Thyroid gland (tissue), 4 donors: ENCODE results near the gene KRTAP5-4. TPM values are rescaled to one million over a fixed set of nuclear protein-coding genes. Genes with fewer than 3 reads are reported as not detected.

ENCODE experiments used
- DNase-seq, 2 donors: peaks; one replicate each; pipeline ENCODE4 v3.0.0-alpha.2; 2019
- H3K27ac ChIP-seq, 3 donors: fragments of 200-600 bp; sonication (generic); 1 replicate in 2 of 3; 2 replicates in 1 of 3; pipeline ENCODE4 v1.5.1; 2016 to 2019; ENCODE audit warnings: mild to moderate bottlenecking in 1 of 3, moderate library complexity in 1 of 3
- H3K27me3 ChIP-seq: fragments of 200-600 bp; sonication (generic); one replicate; pipeline ENCODE4 v1.5.1; 2019
- H3K36me3 ChIP-seq, 2 donors: fragments of 200-600 bp; sonication (generic); one replicate each; pipeline ENCODE4 v1.5.1; 2016 to 2019
- H3K4me1 ChIP-seq, 2 donors: fragments of 200-600 bp; sonication (generic); one replicate each; pipeline ENCODE4 v1.5.1; 2017 to 2019
- H3K4me3 ChIP-seq, 3 donors: fragments of 200-600 bp; sonication (generic); replicated peaks in 1 of 3; 1 replicate in 2 of 3; 2 replicates in 1 of 3; pipeline ENCODE4 v1.5.1; 2016; ENCODE audit warnings: mild to moderate bottlenecking in 1 of 3
- H3K9me3 ChIP-seq: fragments of 200-600 bp; sonication (generic); one replicate; pipeline ENCODE4 v1.5.1; 2017
- CTCF ChIP-seq, 6 experiments: fragments of 200-600 bp in 3 of 6; fragments of 450-650 bp in 3 of 6; sonication (generic) in 3 of 6; IDR thresholded peaks; one replicate each; pipeline ENCODE4 v1.5.1; 2016 to 2019; ENCODE audit warnings: antibody characterized with exemption in 6 of 6, mild to moderate bottlenecking in 2 of 6, inconsistent platforms in 1 of 6, moderate library complexity in 1 of 6
- POLR2A ChIP-seq, 2 donors: fragments of 450-650 bp; IDR thresholded peaks; one replicate each; pipeline ENCODE4 v1.6.1; 2017; ENCODE audit warnings: antibody characterized with exemption in 2 of 2, mild to moderate bottlenecking in 2 of 2, moderate library complexity in 1 of 2
- WGBS, 2 donors: methylation state at CpG; one replicate each; pipeline ENCODE4 v1.1.5; 2017; 5-methylcytosine and 5-hydroxymethylcytosine counted together
- intact Hi-C: fragments of 100-400 bp; cut with DNase I; formaldehyde crosslinking; loops from one replicate; pipeline ENCODE4 v1.15.1; 2023
- total RNA-seq, 4 donors: library from RNA; depleted of rRNA; stranded (reverse); fragments of >200 nt; gene quantifications; one replicate each; pipeline ENCODE4 v1.2.3, GENCODE V29; 2016

KRTAP5-4 gene
- total RNA-seq, 4 donors from 2014 or later: not detected

GRCh38 chr11:1660111-1660867 is 38.4 kb upstream of the KRTAP5-4 start:
- Histone ChIP-seq H3K9me3 (no peaks in the 10 kb centered on the region), H3K36me3 (no peaks in the 10 kb centered on the region), H3K27ac (no peak overlapping the region), H3K4me3 (no peak overlapping the region), H3K4me1 (no peaks in the 10 kb centered on the region), H3K27me3 (no peaks in the 10 kb centered on the region)
- no peak for TF ChIP-seq CTCF (IDR thresholded peaks at IDR 0.05)
- 80 to 83% methylated on average over 24 of the region's 24 CpGs for WGBS, 2 donors
- intact Hi-C loops: no loop called here
- DNase-seq: no peak

GRCh38 chr11:1659506-1659905 is 37.6 kb upstream of the KRTAP5-4 start:
- Histone ChIP-seq H3K9me3 (no peaks in the 10 kb centered on the region), H3K27me3 (no peaks in the 10 kb centered on the region), H3K27ac (no peak overlapping the region), H3K36me3 (no peaks in the 10 kb centered on the region), H3K4me1 (no peaks in the 10 kb centered on the region), H3K4me3 (no peak overlapping the region)
- intact Hi-C loops: no loop called here
- DNase-seq: no peak
- WGBS, 2 donors: 65 to 74% methylated on average over 14 of the region's 14 CpGs
- TF ChIP-seq CTCF (IDR thresholded peaks at IDR 0.05) (no peak), POLR2A (IDR thresholded peaks at IDR 0.05) (no peak)

GRCh38 chr11:1656670-1657069 is 34.7 kb upstream of the KRTAP5-4 start:
- intact Hi-C loops: no loop called here

GRCh38 chr11:1656061-1656441 is 34.1 kb upstream of the KRTAP5-4 start:
- 60 to 65% methylated on average over 6 to 9 of the region's 9 CpGs for WGBS, 2 donors
- intact Hi-C loops: no loop called here

More at GRCh38 chr11:1656670-1657069, 34.7 kb upstream of the KRTAP5-4 start:
- TF ChIP-seq POLR2A (IDR thresholded peaks at IDR 0.05): no peak
- no peak for TF ChIP-seq CTCF (IDR thresholded peaks at IDR 0.05)
- Histone ChIP-seq H3K9me3 (no peaks in the 10 kb centered on the region), H3K36me3 (no peaks in the 10 kb centered on the region), H3K27ac (no peak overlapping the region), H3K27me3 (no peaks in the 10 kb centered on the region), H3K4me1 (no peaks in the 10 kb centered on the region), H3K4me3 (no peak overlapping the region)
- no peak for DNase-seq
- 67 to 68% methylated on average over 6 to 7 of the region's 7 CpGs for WGBS, 2 donors

More at GRCh38 chr11:1656061-1656441, 34.1 kb upstream of the KRTAP5-4 start:
- no peak for DNase-seq
- TF ChIP-seq CTCF (IDR thresholded peaks at IDR 0.05): no peak
- no peak for TF ChIP-seq POLR2A (IDR thresholded peaks at IDR 0.05)
- no peaks in the 10 kb centered on the region for H3K4me1 ChIP-seq
- no peak overlapping the region for H3K27ac ChIP-seq
- H3K4me3 ChIP-seq: no peak overlapping the region
- no peaks in the 10 kb centered on the region for H3K27me3 ChIP-seq
- H3K9me3 ChIP-seq: no peaks in the 10 kb centered on the region
- no peaks in the 10 kb centered on the region for H3K36me3 ChIP-seq
